GM19372 (cell line): Measurements from ENCODE around the gene ZNF532.
"Not testable (repeated sequence)": the region's sequence is repeated elsewhere in the genome, so short reads cannot be mapped to it uniquely, and the experiment has no call there.

ENCODE experiments used
- ATAC-seq: cut with Tn5 transposase; IDR thresholded peaks from one replicate; pipeline ENCODE4 v1.9.1; 2021; ENCODE audit warnings: mild to moderate bottlenecking, low read depth, moderate library complexity; ENCODE audit not compliant: unreplicated experiment

ZNF532 gene

GRCh38 chr18:58864146-58865032 is at the start of gene ZNF532:
Gene ZNF532, plus strand, starts transcription at chr18:58864877. CDS start in a region left out here.
- ATAC-seq = no peak

- no peak for ATAC-seq
These were observed 45.6 kb upstream of the ZNF532 start for GRCh38 chr18:58819051-58819450.

- ATAC-seq = no peak
These were observed 44.4 kb upstream of the ZNF532 start for GRCh38 chr18:58820251-58820650.

- no peak for ATAC-seq
These were observed 41.7 kb upstream of the ZNF532 start for GRCh38 chr18:58822944-58823343.

- no peak for ATAC-seq
These were observed 41.3 kb upstream of the ZNF532 start for GRCh38 chr18:58823412-58823811.

GRCh38 chr18:58826926-58827325 is 37.8 kb upstream of the ZNF532 start:
- ATAC-seq = not testable (repeated sequence)

GRCh38 chr18:58827428-58827827 is 37.2 kb upstream of the ZNF532 start:
- ATAC-seq = no peak

GRCh38 chr18:58827886-58828285 is 36.8 kb upstream of the ZNF532 start:
- ATAC-seq = no peak

- no peak for ATAC-seq
These were observed 36.1 kb upstream of the ZNF532 start for GRCh38 chr18:58828399-58829121.

- no peak for ATAC-seq
These were observed 35.4 kb upstream of the ZNF532 start for GRCh38 chr18:58829263-58829662.

GRCh38 chr18:58829886-58830285 is 34.8 kb upstream of the ZNF532 start:
- ATAC-seq = not testable (repeated sequence)

- no peak for ATAC-seq
These were observed 33.1 kb upstream of the ZNF532 start for GRCh38 chr18:58831606-58832005.

- no peak for ATAC-seq
These were observed 26.4 kb upstream of the ZNF532 start for GRCh38 chr18:58838165-58838860.

- no peak for ATAC-seq
These were observed 25.7 kb upstream of the ZNF532 start for GRCh38 chr18:58838946-58839345.

- ATAC-seq = no peak
These were observed 21.5 kb upstream of the ZNF532 start for GRCh38 chr18:58842978-58843687.

- ATAC-seq = no peak
These were observed 21.0 kb upstream of the ZNF532 start for GRCh38 chr18:58843688-58844035.

- ATAC-seq = no peak
These were observed 19.8 kb upstream of the ZNF532 start for GRCh38 chr18:58844871-58845270.

- ATAC-seq = no peak
These were observed 18.6 kb upstream of the ZNF532 start for GRCh38 chr18:58845928-58846724.

GRCh38 chr18:58847383-58848071 is 17.1 kb upstream of the ZNF532 start:
- ATAC-seq = no peak
